ENCODE results near the gene ZNF618. TPM values are rescaled to one million over a fixed set of nuclear protein-coding genes. Genes with fewer than 3 reads are reported as not detected.

The ZNF618 gene
- polyA plus RNA-seq, 3 donors from 2014 or later = 1.4 to 4.1 (median 3.9) TPM

DNA sequence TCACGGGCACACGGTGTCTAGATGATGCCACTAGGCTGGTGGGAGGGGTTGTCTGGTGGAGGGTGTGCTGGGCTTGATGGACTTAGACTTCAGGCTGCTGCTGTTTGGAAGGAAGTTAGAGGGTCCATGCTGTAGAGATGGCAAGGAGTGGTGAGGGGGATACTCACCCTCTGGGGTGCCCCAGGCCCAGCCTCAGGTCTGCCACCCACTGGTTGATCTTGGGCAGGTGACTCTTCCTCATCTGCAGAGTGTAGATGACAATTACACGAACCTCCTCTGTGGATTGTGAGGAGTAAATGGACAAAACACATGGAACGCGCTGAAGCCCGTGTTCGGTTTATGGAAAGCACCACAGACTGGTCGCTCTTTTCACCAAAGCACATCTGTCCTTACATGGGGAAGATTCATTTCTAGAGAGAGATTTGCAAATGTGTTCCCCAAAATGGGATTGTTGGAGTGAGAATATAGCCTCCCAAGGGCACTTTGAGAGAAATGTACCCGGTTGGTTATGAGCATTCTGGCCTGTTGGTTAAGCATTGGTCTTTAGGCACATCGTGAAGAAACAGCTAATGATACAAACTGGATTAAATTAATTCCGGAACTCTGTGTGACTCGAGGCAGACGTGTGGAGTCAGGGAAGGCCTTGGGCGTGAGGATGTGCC, 58.2 kb downstream of the ZNF618 start:
- Mint-ChIP-seq H3K27me3 (ENCODE audit: low read depth in 3 of 3) (peaks cover 0 to 2% (median 0%) of the 10 kb centered on the region in 3 donors), H3K9me3 (peaks cover 0 to 3% (median under 1%) of the 10 kb centered on the region in 6 donors), H3K4me3 (no peak overlapping the region), H3K36me3 (peaks cover 0 to 3% (median 0%) of the 10 kb centered on the region in 3 donors), H3K27ac (no peak overlapping the region), H3K4me1 (peaks cover 0 to 2% of the 10 kb centered on the region in 2 donors)
- no peak for DNase-seq

DNA sequence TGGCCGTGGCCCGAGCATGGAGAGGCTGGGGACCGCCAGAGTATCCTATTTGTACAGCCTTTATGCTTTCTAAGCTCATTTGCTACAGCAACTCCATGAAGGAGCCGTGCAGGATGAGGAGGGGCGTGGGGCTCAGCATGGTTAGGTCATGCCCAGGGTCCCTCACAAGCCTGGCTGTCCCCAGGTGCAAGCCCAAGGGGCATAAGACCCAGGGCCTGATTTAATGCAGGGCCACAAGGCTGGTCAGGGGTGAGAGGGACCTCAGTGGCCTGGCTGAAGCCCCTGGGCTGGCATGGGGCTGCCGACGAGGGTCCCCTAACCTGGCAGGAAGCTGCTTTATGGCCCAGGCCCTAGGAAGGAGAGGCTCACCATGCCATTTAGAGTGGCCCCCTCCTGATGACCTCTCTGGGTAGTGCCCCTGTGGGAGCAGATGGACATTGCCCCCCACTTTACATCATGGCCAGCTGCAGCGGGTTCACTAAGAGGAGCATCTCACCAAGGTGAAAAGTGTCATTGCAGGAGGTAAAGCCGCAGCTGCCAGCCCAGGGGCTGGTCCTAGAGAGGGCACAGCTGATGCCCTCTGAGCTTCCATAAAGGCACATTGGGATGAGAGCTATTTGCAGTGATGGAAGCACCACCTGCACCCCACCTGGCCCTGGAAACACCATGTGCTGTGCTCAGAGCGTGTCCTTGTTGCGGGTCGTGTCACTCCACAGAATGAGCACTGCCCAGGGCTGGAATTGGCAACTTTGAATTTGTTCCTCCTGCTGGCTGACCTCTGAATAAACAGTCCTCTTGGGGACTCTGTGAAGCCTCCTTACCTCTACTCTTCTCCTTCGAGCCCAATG, 58.9 kb downstream of the ZNF618 start:
- Mint-ChIP-seq H3K27ac (no peak overlapping the region), H3K9me3 (peaks cover 0 to 2% (median 0%) of the 10 kb centered on the region in 6 donors), H3K4me1 (peaks cover 0 to 2% of the 10 kb centered on the region in 2 donors), H3K4me3 (no peak overlapping the region), H3K27me3 (ENCODE audit: low read depth in 3 of 3) (peaks cover 0 to 2% (median 0%) of the 10 kb centered on the region in 3 donors), H3K36me3 (no peaks in the 10 kb centered on the region)
- DNase-seq = no peak

DNA sequence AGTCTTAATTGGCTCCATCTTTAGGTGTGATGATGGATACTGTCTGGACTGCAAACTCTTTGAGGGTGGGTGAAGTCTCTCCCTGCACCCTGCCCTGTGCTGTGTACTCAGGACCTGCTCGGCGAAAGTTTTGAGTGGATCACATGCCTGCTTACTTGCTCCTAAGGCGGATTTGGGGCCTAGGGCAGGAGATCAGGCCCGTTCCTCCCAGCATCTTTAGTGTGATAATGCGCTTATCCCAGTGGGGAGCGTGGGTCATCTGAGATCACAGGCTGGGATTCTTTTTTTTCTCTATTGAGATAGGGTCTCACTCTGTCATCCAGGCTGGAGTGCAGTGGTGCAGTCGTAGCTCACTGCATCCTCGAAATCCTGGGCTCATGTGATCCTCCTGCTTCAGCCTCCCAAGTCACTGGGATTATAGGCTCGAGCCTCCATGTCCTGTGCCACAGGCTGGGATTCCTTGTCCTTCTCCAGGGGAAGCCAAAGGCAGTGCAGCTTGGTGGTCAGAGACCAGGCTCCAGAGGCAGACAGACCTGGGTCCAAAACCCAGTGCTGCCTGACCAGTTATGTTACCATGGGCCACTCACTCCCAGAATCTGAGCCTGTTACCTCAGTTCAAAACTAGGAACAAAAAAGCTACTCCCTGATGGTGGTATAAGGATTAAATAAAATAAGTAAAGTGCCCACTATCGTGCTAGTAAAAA, 59.7 kb downstream of the ZNF618 start:
- H3K4me3 Mint-ChIP-seq = no peak overlapping the region
- H3K9me3 Mint-ChIP-seq = peaks cover 0 to 2% (median 0%) of the 10 kb centered on the region in 6 donors
- peaks cover 0 to 2% (median 0%) of the 10 kb centered on the region in 3 donors for H3K36me3 Mint-ChIP-seq
- no peak for DNase-seq
- H3K27ac Mint-ChIP-seq = no peak overlapping the region
- peaks cover 0 to 2% of the 10 kb centered on the region in 2 donors for H3K4me1 Mint-ChIP-seq
- H3K27me3 Mint-ChIP-seq (ENCODE audit: low read depth in 3 of 3) = peaks cover 0 to 2% (median 0%) of the 10 kb centered on the region in 3 donors

DNA sequence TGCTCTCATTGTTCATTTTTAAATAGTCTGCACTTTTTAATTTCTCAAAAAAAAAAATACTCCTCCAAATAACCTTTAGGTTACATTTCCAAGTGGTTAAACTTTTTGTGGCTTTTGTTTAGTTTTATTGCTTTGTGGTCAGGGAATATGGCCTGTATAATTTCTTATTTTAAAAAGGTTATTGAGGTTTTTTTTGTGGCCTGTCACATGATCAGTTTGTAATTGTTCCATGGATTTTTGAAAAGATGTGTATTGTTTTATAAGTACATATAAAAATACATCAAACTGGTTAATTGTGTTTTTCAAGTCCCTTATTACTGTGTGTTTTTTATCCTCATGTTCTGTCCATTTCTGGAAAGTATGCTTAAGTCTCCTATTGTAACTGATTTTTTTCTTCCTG, 64.0 kb downstream of the ZNF618 start:
- Mint-ChIP-seq H3K27me3 (ENCODE audit: low read depth in 3 of 3) (peaks cover 0 to 2% (median 2%) of the 10 kb centered on the region in 3 donors), H3K4me3 (no peak overlapping the region), H3K9me3 (peaks cover 0 to 2% (median 0%) of the 10 kb centered on the region in 6 donors), H3K4me1 (peaks cover 2 to 7% of the 10 kb centered on the region in 2 donors), H3K27ac (peak overlapping the region in 1 of 6 donors; percentile 11), H3K36me3 (peaks cover 0 to 11% (median 11%) of the 10 kb centered on the region in 3 donors)
- DNase-seq = no peak

DNA sequence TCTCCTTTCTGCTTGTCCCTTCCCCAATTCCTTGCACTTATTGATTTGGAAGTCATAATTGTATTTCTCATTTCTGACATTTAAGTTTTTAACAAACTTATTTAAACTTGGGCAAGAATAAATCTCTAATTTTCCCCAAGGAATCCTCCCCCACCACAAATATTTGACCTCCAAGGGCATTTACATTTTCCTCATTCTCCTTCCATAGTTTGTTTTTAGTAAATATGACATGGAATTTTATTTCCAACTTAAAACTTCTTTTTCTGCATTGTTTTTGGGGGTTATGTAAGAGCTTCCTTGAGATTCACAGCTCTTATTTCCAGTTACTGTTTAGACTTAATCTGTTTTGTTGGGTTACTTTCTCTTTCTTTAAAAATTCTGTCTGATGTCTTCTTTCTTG, 64.9 kb downstream of the ZNF618 start:
- peaks cover 2 to 7% of the 10 kb centered on the region in 2 donors for H3K4me1 Mint-ChIP-seq
- no peak overlapping the region for H3K27ac Mint-ChIP-seq
- DNase-seq = no peak
- H3K9me3 Mint-ChIP-seq = peaks cover 0 to 2% (median 0%) of the 10 kb centered on the region in 6 donors
- peaks cover 0 to 11% (median 11%) of the 10 kb centered on the region in 3 donors for H3K36me3 Mint-ChIP-seq
- no peak overlapping the region for H3K4me3 Mint-ChIP-seq
- H3K27me3 Mint-ChIP-seq (ENCODE audit: low read depth in 3 of 3) = peaks cover 0 to 2% (median 0%) of the 10 kb centered on the region in 3 donors

DNA sequence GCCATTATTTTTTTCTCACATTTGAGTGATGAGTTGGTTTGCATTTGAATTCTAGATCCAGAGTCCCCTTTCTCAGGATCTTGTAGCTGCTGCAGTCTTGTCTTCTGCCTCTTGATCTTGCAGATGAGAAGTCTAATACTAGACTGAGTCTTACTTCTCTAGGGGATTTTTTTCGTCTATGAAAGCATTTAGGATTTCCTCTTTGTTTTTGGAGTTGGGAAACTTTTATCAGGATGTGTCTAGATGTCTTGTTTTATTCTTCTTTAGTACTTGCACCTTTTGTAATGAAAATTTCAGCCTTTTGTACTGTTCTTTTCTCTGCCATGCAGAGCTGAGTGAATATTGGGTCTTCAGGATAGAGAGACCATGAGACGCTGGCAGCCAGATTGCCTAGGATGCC, 65.4 kb downstream of the ZNF618 start:
- no peak for DNase-seq
- Mint-ChIP-seq H3K9me3 (peaks cover 0 to 2% (median 0%) of the 10 kb centered on the region in 6 donors), H3K27me3 (ENCODE audit: low read depth in 3 of 3) (peaks cover 0 to 2% (median 0%) of the 10 kb centered on the region in 3 donors), H3K36me3 (peaks cover 0 to 11% (median 11%) of the 10 kb centered on the region in 3 donors), H3K4me3 (no peak overlapping the region), H3K27ac (no peak overlapping the region), H3K4me1 (peaks cover 2 to 7% of the 10 kb centered on the region in 2 donors)

DNA sequence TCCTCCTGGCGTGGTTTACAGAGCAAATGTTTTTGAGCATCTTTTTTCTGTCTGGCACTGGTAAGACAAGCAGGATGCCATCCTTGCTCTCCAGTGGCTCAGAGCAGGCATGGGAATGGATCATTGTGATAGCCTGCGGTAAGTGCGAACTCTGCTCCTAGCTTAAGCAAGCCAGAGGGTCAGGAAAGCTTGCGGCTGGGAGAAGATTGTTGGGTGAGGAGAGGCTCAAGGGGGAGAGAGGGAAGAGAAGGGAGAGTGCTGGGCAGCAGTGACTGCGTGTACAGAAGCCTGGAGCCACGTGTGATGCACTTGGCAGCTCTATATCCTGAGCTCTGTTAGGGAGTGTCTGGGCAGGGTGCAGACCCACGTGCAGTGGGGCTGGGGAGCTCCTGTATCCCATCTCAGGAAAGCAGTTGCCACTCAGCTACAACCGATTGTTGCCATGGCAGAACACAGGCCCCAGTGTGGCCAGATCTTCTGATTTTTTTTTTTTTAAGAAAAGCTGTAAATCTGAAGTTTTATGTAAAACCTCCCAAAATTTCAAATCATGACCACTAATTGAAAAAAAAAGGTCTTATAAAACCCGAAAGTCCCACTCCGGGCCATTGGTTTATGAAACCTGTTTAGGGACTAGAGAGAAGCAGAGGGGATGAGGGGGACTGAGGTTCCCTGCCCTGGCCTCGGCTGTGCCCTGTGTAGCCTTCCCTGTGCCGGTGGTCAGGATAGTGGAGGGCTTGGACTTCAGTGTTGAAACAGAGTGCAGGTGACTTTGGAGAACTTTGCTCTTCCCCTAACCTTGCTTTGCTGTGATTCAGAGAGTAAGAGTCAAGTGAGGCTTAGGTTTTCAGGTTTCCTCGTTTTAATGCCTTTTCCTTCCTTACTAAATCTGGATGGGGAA, 67.3 kb downstream of the ZNF618 start:
- peaks cover 0 to 2% (median 0%) of the 10 kb centered on the region in 6 donors for H3K9me3 Mint-ChIP-seq
- H3K36me3 Mint-ChIP-seq = peaks cover 0 to 11% (median 11%) of the 10 kb centered on the region in 3 donors
- H3K27me3 Mint-ChIP-seq (ENCODE audit: low read depth in 3 of 3) = peaks cover 0 to 2% (median 0%) of the 10 kb centered on the region in 3 donors
- DNase-seq = no peak
- H3K4me1 Mint-ChIP-seq = peaks cover 0 to 7% of the 10 kb centered on the region in 2 donors
- H3K27ac Mint-ChIP-seq = no peak overlapping the region
- no peak overlapping the region for H3K4me3 Mint-ChIP-seq

DNA sequence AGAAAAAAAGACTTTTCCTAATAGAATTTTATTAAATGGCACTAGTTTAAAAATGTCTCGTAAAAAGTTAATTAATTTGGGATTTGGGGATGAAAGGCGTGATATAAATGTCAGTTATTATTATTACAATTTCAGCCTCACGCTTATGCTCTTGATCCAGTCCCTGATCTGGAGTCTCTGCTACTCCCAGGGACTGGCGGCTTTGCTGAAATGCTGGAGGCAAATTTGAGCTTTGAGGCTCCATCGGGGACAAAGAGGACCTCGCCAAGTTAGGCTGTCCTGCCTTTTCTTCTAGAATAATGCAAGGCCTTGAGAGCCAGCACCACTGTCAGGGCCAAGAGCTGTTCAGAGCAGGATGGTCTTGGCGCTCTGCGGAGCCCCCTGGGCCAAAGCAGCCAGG, 69.7 kb downstream of the ZNF618 start:
- Mint-ChIP-seq H3K27ac (no peak overlapping the region), H3K4me1 (peaks cover 0 to 7% of the 10 kb centered on the region in 2 donors)

DNA sequence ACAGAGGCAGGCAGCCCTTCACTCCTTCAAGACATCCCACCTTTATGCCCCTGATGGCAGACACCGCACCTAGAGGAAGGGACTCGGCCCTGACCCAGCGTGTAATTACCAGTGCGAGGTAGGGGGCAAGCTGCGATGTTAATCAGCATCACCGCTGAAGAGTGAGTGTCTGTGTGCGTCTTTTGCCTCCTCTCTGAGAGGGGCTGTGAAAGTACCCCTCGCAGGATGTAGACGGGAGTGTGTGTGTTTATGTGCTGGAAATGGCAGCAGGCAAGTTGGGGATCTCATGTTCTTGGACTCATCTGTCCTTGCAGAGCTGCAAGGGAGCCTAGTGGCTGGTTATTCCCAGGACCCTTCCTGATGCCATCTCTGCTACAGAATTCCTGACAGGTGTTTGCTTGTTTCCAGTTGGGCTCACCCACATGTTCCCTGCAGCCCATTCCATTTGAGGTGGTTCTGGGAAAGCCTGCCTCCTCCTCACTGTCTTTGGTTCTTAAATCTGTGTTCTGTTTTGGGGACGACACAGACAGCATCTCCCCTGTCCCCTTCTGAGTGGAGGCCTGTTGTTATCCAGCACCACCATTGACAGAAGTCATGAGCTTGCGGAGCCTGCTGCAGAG, 70.5 kb downstream of the ZNF618 start:
- no peaks in the 10 kb centered on the region for H3K9me3 Mint-ChIP-seq
- no peak overlapping the region for H3K27ac Mint-ChIP-seq
- H3K27me3 Mint-ChIP-seq (ENCODE audit: low read depth in 3 of 3) = no peaks in the 10 kb centered on the region
- H3K36me3 Mint-ChIP-seq = peaks cover 0 to 6% (median 6%) of the 10 kb centered on the region in 3 donors
- H3K4me1 Mint-ChIP-seq = no peaks in the 10 kb centered on the region
- no peak for DNase-seq
- H3K4me3 Mint-ChIP-seq = no peak overlapping the region

More for the DNA sequence above, 69.7 kb downstream of the ZNF618 start:
- DNase-seq = no peak
- Mint-ChIP-seq H3K4me3 (no peak overlapping the region), H3K36me3 (peaks cover 0 to 11% (median 9%) of the 10 kb centered on the region in 3 donors), H3K9me3 (no peaks in the 10 kb centered on the region), H3K27me3 (ENCODE audit: low read depth in 3 of 3) (peaks cover 0 to 2% (median 0%) of the 10 kb centered on the region in 3 donors)

DNA sequence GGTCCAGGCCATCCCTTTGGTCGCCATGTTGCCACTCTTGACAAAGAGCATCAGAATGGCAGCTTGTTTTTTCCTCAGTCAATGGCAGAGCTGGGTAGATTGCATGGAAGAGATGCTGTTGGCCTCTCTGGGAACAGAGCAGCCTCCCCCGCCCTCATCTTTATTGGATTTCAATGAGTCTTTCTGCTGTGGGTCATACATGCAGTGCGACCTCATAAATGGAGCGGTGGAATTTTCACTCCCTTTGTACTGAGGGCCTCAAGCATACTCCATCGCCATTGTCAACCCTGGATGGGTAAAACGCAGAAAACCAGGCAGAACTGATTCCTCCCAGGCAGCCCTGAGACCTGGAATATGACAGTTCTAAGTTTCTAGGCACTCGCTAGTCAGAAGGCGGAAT, 71.8 kb downstream of the ZNF618 start:
- H3K27me3 Mint-ChIP-seq (ENCODE audit: low read depth in 3 of 3) = no peaks in the 10 kb centered on the region
- no peak overlapping the region for H3K4me3 Mint-ChIP-seq
- no peaks in the 10 kb centered on the region for H3K9me3 Mint-ChIP-seq
- H3K4me1 Mint-ChIP-seq = no peaks in the 10 kb centered on the region
- no peak for DNase-seq
- H3K36me3 Mint-ChIP-seq = no peaks in the 10 kb centered on the region
- H3K27ac Mint-ChIP-seq = no peak overlapping the region

DNA sequence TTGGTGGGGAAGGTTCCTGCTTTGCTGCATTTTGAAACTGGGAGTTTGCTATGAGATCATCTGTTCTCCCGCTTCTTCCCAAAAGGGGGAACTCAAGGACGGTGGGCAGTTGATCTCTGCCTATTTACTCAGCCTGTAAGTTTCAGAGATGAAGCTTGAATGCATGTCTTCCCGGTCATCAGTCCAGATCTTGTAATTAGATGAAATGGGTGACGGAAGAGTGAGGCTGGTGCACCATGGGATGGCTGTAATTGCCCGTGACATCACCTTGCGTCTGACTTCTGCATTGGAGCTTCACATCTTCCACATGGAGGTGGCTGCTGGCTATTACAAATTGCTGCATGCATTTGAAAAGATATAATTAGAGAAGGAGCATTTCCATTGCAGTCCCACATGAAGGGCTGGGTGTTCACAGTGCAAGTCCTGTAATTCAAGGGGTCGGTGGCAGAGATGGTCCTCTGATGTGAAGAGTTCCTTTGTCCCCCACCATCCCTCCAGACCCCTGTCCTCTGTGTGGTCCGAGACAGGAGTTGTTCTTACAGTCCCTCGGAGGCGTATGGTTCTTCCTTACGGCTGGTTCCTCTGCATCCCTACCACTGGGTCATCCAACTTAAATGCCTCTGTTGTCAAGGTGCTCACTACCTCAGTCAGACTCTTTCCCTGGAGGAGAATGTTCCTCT, 72.9 kb downstream of the ZNF618 start:
- Mint-ChIP-seq H3K27me3 (ENCODE audit: low read depth in 3 of 3) (no peaks in the 10 kb centered on the region), H3K27ac (no peak overlapping the region), H3K4me1 (peaks cover 0 to 2% of the 10 kb centered on the region in 2 donors), H3K9me3 (no peaks in the 10 kb centered on the region), H3K4me3 (no peak overlapping the region), H3K36me3 (no peaks in the 10 kb centered on the region)
- DNase-seq = no peak

DNA sequence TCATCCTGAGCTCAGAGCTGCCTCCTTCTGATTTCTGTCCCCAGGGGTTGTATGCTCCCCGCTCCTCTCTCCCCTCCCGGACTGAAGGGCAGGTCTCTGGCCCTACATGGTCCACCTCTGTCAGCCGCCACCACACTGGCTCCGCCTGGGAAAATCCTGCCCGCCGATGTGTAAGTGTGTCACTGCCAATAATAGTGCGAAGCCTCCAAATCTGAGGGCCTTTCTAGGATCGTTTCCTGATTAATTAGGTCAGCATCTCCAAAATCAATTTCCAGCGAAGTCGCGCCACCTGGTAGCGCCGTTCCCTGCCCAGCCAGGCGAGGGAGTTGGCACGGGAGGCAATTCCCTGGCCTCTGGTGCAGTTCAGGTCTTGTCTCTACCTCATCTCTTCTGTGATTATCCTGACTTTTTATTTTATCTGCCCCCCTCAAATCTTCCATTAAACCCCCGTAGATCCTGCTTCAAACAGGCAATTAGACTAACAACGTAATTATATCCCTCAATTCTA, 73.5 kb downstream of the ZNF618 start:
- no peaks in the 10 kb centered on the region for H3K27me3 Mint-ChIP-seq (ENCODE audit: low read depth in 3 of 3)
- no peaks in the 10 kb centered on the region for H3K36me3 Mint-ChIP-seq
- no peak overlapping the region for H3K27ac Mint-ChIP-seq
- H3K4me1 Mint-ChIP-seq = peaks cover under 1 to 2% of the 10 kb centered on the region in 2 donors
- H3K4me3 Mint-ChIP-seq = no peak overlapping the region
- H3K9me3 Mint-ChIP-seq = no peaks in the 10 kb centered on the region
- no peak for DNase-seq

All from immature natural killer cell (primary cell).